Spleen (tissue), 13 donors: Measurements from ENCODE around the gene HCFC1. TPM values are rescaled to one million over a fixed set of nuclear protein-coding genes. Genes with fewer than 3 reads are reported as not detected.

Source experiments
- DNase-seq: peaks from one replicate; pipeline ENCODE4 v3.0.0-alpha.2; 2020
- H3K27ac ChIP-seq, 8 donors: fragments of 200-600 bp; sonication (generic) in 7 of 8; 1 replicate in 4 of 8; 2 replicates in 4 of 8; pipeline versions ENCODE4 v1.5.0 to v1.8.0; 2016 to 2021; ENCODE audit warnings: inconsistent platforms in 4 of 8, mild to moderate bottlenecking in 4 of 8, moderate library complexity in 1 of 8
- H3K27me3 ChIP-seq, 7 donors: fragments of 200-600 bp; sonication (generic) in 6 of 7; replicated peaks in 1 of 7; 1 replicate in 4 of 7; 2 replicates in 3 of 7; pipeline versions ENCODE4 v1.5.0 to v1.8.0; 2016 to 2021; ENCODE audit warnings: inconsistent platforms in 3 of 7, mild to moderate bottlenecking in 1 of 7
- H3K36me3 ChIP-seq, 6 donors: fragments of 200-600 bp; sonication (generic) in 5 of 6; 1 replicate in 4 of 6; 2 replicates in 2 of 6; pipeline versions ENCODE4 v1.5.0 to v1.8.0; 2016 to 2021; ENCODE audit warnings: inconsistent platforms in 2 of 6
- H3K4me1 ChIP-seq, 6 donors: fragments of 200-600 bp; sonication (generic) in 5 of 6; 1 replicate in 3 of 6; 2 replicates in 3 of 6; pipeline versions ENCODE4 v1.5.0 to v1.8.0; 2016 to 2021; ENCODE audit warnings: inconsistent platforms in 3 of 6
- H3K4me3 ChIP-seq, 8 donors: fragments of 200-600 bp; sonication (generic) in 7 of 8; 1 replicate in 4 of 8; 2 replicates in 4 of 8; pipeline versions ENCODE4 v1.5.0 to v1.8.0; 2016 to 2021; ENCODE audit warnings: inconsistent platforms in 4 of 8, mild to moderate bottlenecking in 4 of 8, moderate library complexity in 2 of 8
- H3K9me3 ChIP-seq, 8 donors: fragments of 200-600 bp; sonication (generic) in 7 of 8; 1 replicate in 4 of 8; 2 replicates in 4 of 8; pipeline versions ENCODE4 v1.5.0 to v1.8.0; 2016 to 2021; ENCODE audit warnings: inconsistent platforms in 4 of 8
- POLR2A ChIP-seq, 3 donors: fragments of 450-650 bp; IDR thresholded peaks; one replicate each; pipeline ENCODE4 v1.5.1; 2017; ENCODE audit warnings: antibody characterized with exemption in 3 of 3, mild to moderate bottlenecking in 1 of 3
- POLR2AphosphoS5 ChIP-seq, 3 donors: sonication (generic); formaldehyde crosslinking; IDR thresholded peaks; one replicate each; pipeline ENCODE4 v1.5.1; 2017; ENCODE audit warnings: antibody characterized with exemption in 3 of 3
- WGBS, 5 donors: extraction: QIAGEN DNeasy Blood & Tissue Kit in 3 of 5; methylation state at CpG; one replicate each; pipeline versions ENCODE4 v1.1.5 to v1.1.7; 2013 to 2018; 5-methylcytosine and 5-hydroxymethylcytosine counted together
- intact Hi-C: fragments of 100-400 bp; cut with DNase I; formaldehyde crosslinking; loops from one replicate; pipeline ENCODE4 v1.15.0; 2023; ENCODE audit warnings: low total_unique reads
- long read RNA-seq, 2 donors: transcript quantifications; one replicate each; lab custom pipeline, GENCODE V29; 2026
- polyA plus RNA-seq, 3 donors: library from polyadenylated mRNA; stranded (reverse); fragments of 200-250 nt; gene quantifications; one replicate each; pipeline ENCODE4 v1.2.1, GENCODE V29; 2013
- total RNA-seq, 7 donors: library from RNA; depleted of rRNA in 3 of 7; stranded (reverse); fragments of >200 nt in 3 of 7; fragmentation: NEBNext Ultra II Directional in 4 of 7; extraction: Animal tissue kit (Norgen Biotek cat#: 25700) in 4 of 7; gene quantifications; one replicate each; pipeline versions ENCODE4 v1.1.0 to v1.2.1, GENCODE V29; 2016 to 2021
- TF ChIP-seq, protein P1 (sequence below), 11 experiments: fragments of 200-600 bp in 7 of 11; fragments of 450-650 bp in 4 of 11; sonication (generic) in 4 of 11; IDR thresholded peaks in 8 of 11; conservative IDR thresholded peaks in 3 of 11; 1 replicate in 7 of 11; 2 replicates in 4 of 11; pipeline versions ENCODE4 v1.4.0 to v1.8.0; 2016 to 2021; ENCODE audit warnings: antibody characterized with exemption in 11 of 11, inconsistent platforms in 4 of 11, mild to moderate bottlenecking in 1 of 11
- donor health status: healthy with polysubstance abuse.
- donor health status: DM: no; HTN: no; CAD: no; lungs with moderate emphysema.
- donor health status: DM: no; HTN: no; CAD: no.
- donor health status: Bipolar disorder and iron deficiency.
- donor health status: healthy.
- donor health status: DM: no; HTN: no; CAD: no.
- donor health status: DM: yes; HTN: yes; CAD: no.

HCFC1 gene
- 10 to 100 TPM; 50.6 to 86.5 (median 62.1) TPM for total RNA-seq
- 10 to 100 TPM in 2 of 3 donors, 1 to 10 TPM in 1; 9.5 to 22.7 (median 11.4) TPM for polyA plus RNA-seq
- long read RNA-seq, donor 1, partial matches to known transcripts, result 0 of 1 reads
- long read RNA-seq, donor 1, other reads (novel, unspliced or antisense), result 0 of 1 reads
- long read RNA-seq, donor 2, result 0 reads

- TF ChIP-seq POLR2AphosphoS5 (IDR thresholded peaks at IDR 0.05) (peak; percentile 52 to 80 (median 77)), POLR2A (IDR thresholded peaks at IDR 0.05) (no peak)
- H3K27me3 ChIP-seq, result no peaks in the 10 kb centered on the region
- H3K4me1 ChIP-seq, result peaks cover 24 to 58% (median 53%) of the 10 kb centered on the region in 6 donors
- DNase-seq, result peak; percentile 97
- H3K4me3 ChIP-seq, result peak within 1 kb of the TSS; percentile 73 to 97 (median 79)
- no peaks in the 10 kb centered on the region for H3K36me3 ChIP-seq
- H3K27ac ChIP-seq, result peak within 1 kb of the TSS; percentile 98 to 100 (median 99)
- intact Hi-C loops, result no loop called here
- H3K9me3 ChIP-seq, result no peaks in the 10 kb centered on the region
- WGBS, 5 donors, result 0 to 27% (median 3%) methylated on average over 38 to 96 of the region's 96 CpGs; no CpG with 5 or more reads in 1 of the 5 donors
These were observed at the start of gene HCFC1 for GRCh38 chrX:153971450-153972367. TSS of gene HCFC1 (minus strand) at chrX:153971818. CDS start at chrX:153970840, 978 bp downstream.

DNA sequence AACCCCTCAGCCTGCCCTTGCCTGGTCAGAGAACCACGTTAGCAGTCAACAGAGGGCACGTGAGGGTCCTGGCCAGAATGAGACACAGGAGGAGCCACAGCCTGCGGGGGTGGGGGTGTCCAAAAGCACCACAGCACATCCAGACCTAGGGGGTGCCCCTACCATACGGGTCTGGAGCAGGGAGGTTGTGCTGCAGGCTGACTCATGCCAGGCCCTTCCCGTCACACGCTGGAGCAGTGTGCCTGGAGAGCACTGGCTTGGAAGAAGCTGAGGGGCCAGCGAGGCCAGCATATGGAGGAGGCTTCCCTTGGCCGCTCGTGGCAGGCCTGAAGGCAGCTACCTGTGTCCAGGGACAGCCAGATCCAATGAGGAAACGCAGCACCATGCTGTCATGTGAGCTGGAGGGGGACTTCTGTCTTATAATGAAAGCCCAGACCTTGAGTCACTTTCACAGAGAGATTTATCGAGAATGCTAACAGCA is 49.6 kb upstream of the HCFC1 start:
- 45 to 68% (median 63%) methylated on average over 3 to 11 of the region's 11 CpGs for WGBS, 5 donors
- TF ChIP-seq POLR2A (IDR thresholded peaks at IDR 0.05) (no peak), POLR2AphosphoS5 (IDR thresholded peaks at IDR 0.05) (peak; percentile 23 to 60 (median 24))
- intact Hi-C loops, result no loop called here
- peak; percentile 74 for DNase-seq
- H3K4me3 ChIP-seq, result peak overlapping the region in 1 of 8 donors; percentile 85
- H3K27me3 ChIP-seq, result peaks cover 0 to 5% (median 0%) of the 10 kb centered on the region in 7 donors
- H3K36me3 ChIP-seq, result peaks cover 0 to 41% (median 12%) of the 10 kb centered on the region in 6 donors
- H3K9me3 ChIP-seq, result no peaks in the 10 kb centered on the region
- peak overlapping the region in 5 of 8 donors; percentile 38 to 94 (median 92) for H3K27ac ChIP-seq
- H3K4me1 ChIP-seq, result peaks cover 0 to 46% (median 27%) of the 10 kb centered on the region in 6 donors

GRCh38 chrX:154020536-154021115 is 49.0 kb upstream of the HCFC1 start:
- DNase-seq, result no peak
- intact Hi-C loops, result no loop called here
- Histone ChIP-seq H3K4me1 (peaks cover 0 to 51% (median 27%) of the 10 kb centered on the region in 6 donors), H3K36me3 (peaks cover 0 to 41% (median 17%) of the 10 kb centered on the region in 6 donors), H3K9me3 (no peaks in the 10 kb centered on the region), H3K27ac (peak overlapping the region; percentile 80 to 94 (median 91)), H3K27me3 (peaks cover 0 to 6% (median 0%) of the 10 kb centered on the region in 7 donors), H3K4me3 (peak overlapping the region in 7 of 8 donors; percentile 27 to 85 (median 46))
- WGBS, 5 donors, result 29 to 60% (median 37%) methylated on average over 7 to 9 of the region's 9 CpGs
- no peak for TF ChIP-seq POLR2AphosphoS5 (IDR thresholded peaks at IDR 0.05)
- no peak for TF ChIP-seq POLR2A (IDR thresholded peaks at IDR 0.05)
- TF ChIP-seq, protein P1, sequence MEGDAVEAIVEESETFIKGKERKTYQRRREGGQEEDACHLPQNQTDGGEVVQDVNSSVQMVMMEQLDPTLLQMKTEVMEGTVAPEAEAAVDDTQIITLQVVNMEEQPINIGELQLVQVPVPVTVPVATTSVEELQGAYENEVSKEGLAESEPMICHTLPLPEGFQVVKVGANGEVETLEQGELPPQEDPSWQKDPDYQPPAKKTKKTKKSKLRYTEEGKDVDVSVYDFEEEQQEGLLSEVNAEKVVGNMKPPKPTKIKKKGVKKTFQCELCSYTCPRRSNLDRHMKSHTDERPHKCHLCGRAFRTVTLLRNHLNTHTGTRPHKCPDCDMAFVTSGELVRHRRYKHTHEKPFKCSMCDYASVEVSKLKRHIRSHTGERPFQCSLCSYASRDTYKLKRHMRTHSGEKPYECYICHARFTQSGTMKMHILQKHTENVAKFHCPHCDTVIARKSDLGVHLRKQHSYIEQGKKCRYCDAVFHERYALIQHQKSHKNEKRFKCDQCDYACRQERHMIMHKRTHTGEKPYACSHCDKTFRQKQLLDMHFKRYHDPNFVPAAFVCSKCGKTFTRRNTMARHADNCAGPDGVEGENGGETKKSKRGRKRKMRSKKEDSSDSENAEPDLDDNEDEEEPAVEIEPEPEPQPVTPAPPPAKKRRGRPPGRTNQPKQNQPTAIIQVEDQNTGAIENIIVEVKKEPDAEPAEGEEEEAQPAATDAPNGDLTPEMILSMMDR (IDR thresholded peaks at IDR 0.05 in 8 of 11, conservative IDR thresholded peaks at IDR 0.05 in 3 of 11), result no peak

DNA sequence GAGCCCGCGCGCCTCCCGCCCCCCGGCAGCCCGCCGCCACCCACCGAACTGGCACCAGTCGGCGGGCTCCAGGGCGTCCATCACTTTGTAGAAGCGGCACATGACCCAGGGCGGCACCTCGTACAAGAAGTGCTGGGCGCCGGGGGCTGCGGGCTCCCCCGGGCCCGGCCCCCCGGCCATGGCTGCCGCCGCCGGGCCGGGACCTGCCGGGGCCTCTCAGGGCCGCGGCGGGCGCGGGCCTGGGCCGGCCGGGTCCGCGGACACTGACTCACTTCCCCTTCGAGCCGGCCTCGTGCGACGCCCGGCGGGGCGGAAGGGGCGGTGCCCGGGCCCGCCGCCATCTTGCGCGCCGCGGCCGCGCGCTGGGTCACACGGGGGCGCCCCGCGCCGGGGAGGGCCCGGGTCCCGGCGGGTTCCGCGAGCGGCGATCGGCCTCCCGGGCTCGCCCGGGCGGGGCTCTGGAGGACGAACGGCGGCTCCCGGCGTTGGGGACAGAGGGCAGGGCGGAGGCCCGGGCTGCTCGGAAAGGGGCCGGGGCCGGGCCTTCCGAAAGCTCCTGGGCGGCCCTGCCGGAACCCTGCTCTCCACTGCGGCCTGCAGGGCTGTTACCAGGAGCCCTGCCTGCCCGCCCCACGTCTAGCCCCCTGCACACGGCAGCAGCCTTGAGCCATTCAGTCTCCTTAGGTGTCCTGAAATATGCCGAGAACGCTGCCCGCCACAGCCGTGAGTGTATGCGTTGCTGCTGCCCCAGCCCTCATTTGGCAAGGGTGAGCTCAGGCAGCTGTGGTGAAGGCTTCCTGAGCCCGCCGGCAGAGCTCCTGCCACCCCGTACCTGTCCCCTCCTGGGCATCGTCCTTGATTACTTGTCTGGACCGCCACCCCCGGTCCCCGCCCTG is 48.3 kb upstream of the HCFC1 start, which contains the start of gene IRAK1:
Gene IRAK1, minus strand, starts transcription at position 270 of the 896 bp plus-strand sequence. Its CDS starts 90 bp downstream, at position 180.
- intact Hi-C loops, result no loop called here
- WGBS, 5 donors, result 0 to 54% (median 1%) methylated on average over 4 to 99 of the region's 99 CpGs
- DNase-seq, result peak; percentile 92

More for the DNA sequence above, 48.3 kb upstream of the HCFC1 start, which contains the start of gene IRAK1:
- peaks cover 0 to 43% (median 22%) of the 10 kb centered on the region in 6 donors for H3K36me3 ChIP-seq
- peak within 1 kb of the TSS; percentile 80 to 94 (median 91) for H3K27ac ChIP-seq
- peaks cover 0 to 59% (median 25%) of the 10 kb centered on the region in 6 donors for H3K4me1 ChIP-seq
- peak within 1 kb of the TSS; percentile 37 to 85 (median 62) for H3K4me3 ChIP-seq
- H3K9me3 ChIP-seq, result no peaks in the 10 kb centered on the region
- TF ChIP-seq POLR2AphosphoS5 (IDR thresholded peaks at IDR 0.05) (peak in 2 of 3 donors; percentile 50 to 72), POLR2A (IDR thresholded peaks at IDR 0.05) (no peak)
- H3K27me3 ChIP-seq, result peaks cover 0 to 6% (median 0%) of the 10 kb centered on the region in 7 donors
